Endothelial cell of umbilical vein (primary cell): ENCODE measurements around the gene KNCN.

Source experiments
- EZH2 ChIP-seq: IDR thresholded peaks from 2 replicates; pipeline ENCODE4 v1.6.1; 2012; ENCODE audit warnings: borderline replicate concordance, low read depth, mild to moderate bottlenecking, moderate library complexity, low read length, inconsistent platforms; ENCODE audit not compliant: severe bottlenecking
- FOS ChIP-seq: IDR thresholded peaks from 2 replicates; pipeline ENCODE4 v1.6.1; 2011; ENCODE audit warnings: mild to moderate bottlenecking, low read length, moderate library complexity, borderline replicate concordance; ENCODE audit not compliant: insufficient read depth
- GATA2 ChIP-seq: IDR thresholded peaks from 2 replicates; pipeline ENCODE4 v1.7.0; 2011; ENCODE audit warnings: low read depth, mild to moderate bottlenecking, moderate library complexity, mixed read lengths, low read length; ENCODE audit not compliant: insufficient read length, insufficient read depth
- JUN ChIP-seq: IDR thresholded peaks from 2 replicates; pipeline ENCODE4 v1.6.1; 2011; ENCODE audit warnings: borderline replicate concordance, low read depth; ENCODE audit not compliant: insufficient read length, insufficient read depth
- MYC ChIP-seq: IDR thresholded peaks from one replicate; pipeline ENCODE4 v1.6.1; 2011; ENCODE audit warnings: mild to moderate bottlenecking, low read depth, low read length
- POLR2A ChIP-seq: IDR thresholded peaks from 2 replicates; pipeline ENCODE4 v1.6.1; 2012; ENCODE audit warnings: low read depth, mild to moderate bottlenecking, control low read depth, low read length
- POLR2AphosphoS5 ChIP-seq: IDR thresholded peaks from 2 replicates; pipeline ENCODE4 v1.6.1; 2012; ENCODE audit warnings: low read depth, mild to moderate bottlenecking, control low read depth, low read length, moderate library complexity; ENCODE audit not compliant: insufficient read depth
- TF ChIP-seq, protein P1 (sequence below), 2 donors: IDR thresholded peaks; 1 replicate in 1 of 2; 2 replicates in 1 of 2; pipeline ENCODE4 v1.5.1; 2011; ENCODE audit warnings: low read length in 2 of 2, mild to moderate bottlenecking in 2 of 2, moderate library complexity in 2 of 2, control low read depth in 1 of 2, inconsistent platforms in 1 of 2, low read depth in 1 of 2; ENCODE audit not compliant: insufficient read depth in 1 of 2; ENCODE audit errors: extremely low read depth in 1 of 2
- TF ChIP-seq, protein P2 (sequence below): IDR thresholded peaks from 2 replicates; pipeline ENCODE4 v1.6.1; 2011; ENCODE audit not compliant: insufficient read depth, insufficient read length

DNA sequence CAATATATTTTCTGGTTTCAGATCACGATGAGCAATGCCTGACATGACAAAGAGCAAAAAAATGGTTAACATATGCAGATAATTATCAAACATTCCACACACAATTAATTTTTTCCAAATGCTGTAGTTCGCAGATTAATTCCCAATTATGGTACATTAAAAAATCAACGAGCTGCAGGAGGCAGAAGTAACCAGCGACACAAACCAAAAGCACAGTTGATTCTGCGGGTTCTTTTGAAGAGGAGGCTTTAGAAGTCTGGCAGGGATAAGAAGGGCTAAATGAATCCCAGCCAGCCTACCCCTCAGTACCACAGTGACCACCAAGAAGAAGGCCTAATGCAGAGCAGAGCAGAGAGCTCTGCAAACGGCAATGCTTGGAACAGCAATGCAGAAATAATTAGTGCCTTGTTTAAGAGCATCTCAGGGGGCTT lies 17.0 kb upstream of the KNCN start:
- TF ChIP-seq EZH2 (no peak), POLR2AphosphoS5 (no peak), POLR2A (no peak), JUN (no peak), MYC (no peak), GATA2 (no peak), FOS (no peak)
- TF ChIP-seq, protein P1, sequence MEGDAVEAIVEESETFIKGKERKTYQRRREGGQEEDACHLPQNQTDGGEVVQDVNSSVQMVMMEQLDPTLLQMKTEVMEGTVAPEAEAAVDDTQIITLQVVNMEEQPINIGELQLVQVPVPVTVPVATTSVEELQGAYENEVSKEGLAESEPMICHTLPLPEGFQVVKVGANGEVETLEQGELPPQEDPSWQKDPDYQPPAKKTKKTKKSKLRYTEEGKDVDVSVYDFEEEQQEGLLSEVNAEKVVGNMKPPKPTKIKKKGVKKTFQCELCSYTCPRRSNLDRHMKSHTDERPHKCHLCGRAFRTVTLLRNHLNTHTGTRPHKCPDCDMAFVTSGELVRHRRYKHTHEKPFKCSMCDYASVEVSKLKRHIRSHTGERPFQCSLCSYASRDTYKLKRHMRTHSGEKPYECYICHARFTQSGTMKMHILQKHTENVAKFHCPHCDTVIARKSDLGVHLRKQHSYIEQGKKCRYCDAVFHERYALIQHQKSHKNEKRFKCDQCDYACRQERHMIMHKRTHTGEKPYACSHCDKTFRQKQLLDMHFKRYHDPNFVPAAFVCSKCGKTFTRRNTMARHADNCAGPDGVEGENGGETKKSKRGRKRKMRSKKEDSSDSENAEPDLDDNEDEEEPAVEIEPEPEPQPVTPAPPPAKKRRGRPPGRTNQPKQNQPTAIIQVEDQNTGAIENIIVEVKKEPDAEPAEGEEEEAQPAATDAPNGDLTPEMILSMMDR (IDR thresholded peaks at IDR 0.05; ENCODE audit: extremely low read depth in 1 of 2, insufficient read depth in 1 of 2, low read depth in 1 of 2, low read length in 2 of 2) = no peak
- TF ChIP-seq, protein P2, sequence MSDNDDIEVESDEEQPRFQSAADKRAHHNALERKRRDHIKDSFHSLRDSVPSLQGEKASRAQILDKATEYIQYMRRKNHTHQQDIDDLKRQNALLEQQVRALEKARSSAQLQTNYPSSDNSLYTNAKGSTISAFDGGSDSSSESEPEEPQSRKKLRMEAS = no peak
